CD14-positive monocyte (primary cell): ENCODE measurements around the gene NPAT. TPM values are rescaled to one million over a fixed set of nuclear protein-coding genes. Genes with fewer than 3 reads are reported as not detected.
A peak's percentile ranks its signal among the peaks of the same experiment; 100 is the strongest.

Source experiments
- DNase-seq, 3 donors: peaks; one replicate each; pipeline ENCODE4 v3.0.0-alpha.2; 2011 to 2022
- H2AFZ ChIP-seq: 2 replicates; pipeline ENCODE4 v1.6.0; 2012; ENCODE audit warnings: mild to moderate bottlenecking, low read depth, low read length, inconsistent platforms; ENCODE audit not compliant: insufficient read depth, poor library complexity, severe bottlenecking
- H3K27ac ChIP-seq, 2 donors: 1 replicate in 1 of 2; 2 replicates in 1 of 2; pipeline ENCODE4 v1.5.1; 2012 to 2013; ENCODE audit warnings: low read length in 2 of 2, control low read depth in 1 of 2, inconsistent platforms in 1 of 2, low read depth in 1 of 2, mild to moderate bottlenecking in 1 of 2
- H3K27me3 ChIP-seq, 2 donors: one replicate each; pipeline versions ENCODE4 v1.6.0 to v1.6.1; 2011 to 2013; ENCODE audit warnings: low read length in 2 of 2; ENCODE audit not compliant: control insufficient read depth in 2 of 2, insufficient read depth in 2 of 2
- H3K36me3 ChIP-seq, 2 donors: replicated peaks in 1 of 2; 1 replicate in 1 of 2; 2 replicates in 1 of 2; pipeline versions ENCODE4 v1.5.1 to v1.6.1; 2012 to 2013; ENCODE audit warnings: low read length in 2 of 2, control low read depth in 1 of 2, inconsistent platforms in 1 of 2, mild to moderate bottlenecking in 1 of 2; ENCODE audit not compliant: insufficient read depth in 2 of 2, control insufficient read depth in 1 of 2
- H3K4me1 ChIP-seq, 2 donors: 1 replicate in 1 of 2; 2 replicates in 1 of 2; pipeline versions ENCODE4 v1.5.1 to v1.6.1; 2012 to 2013; ENCODE audit warnings: low read length in 2 of 2, control low read depth in 1 of 2, inconsistent platforms in 1 of 2, mild to moderate bottlenecking in 1 of 2, moderate library complexity in 1 of 2; ENCODE audit not compliant: insufficient read depth in 2 of 2, control insufficient read depth in 1 of 2
- H3K4me2 ChIP-seq: replicated peaks from 2 replicates; pipeline ENCODE3; 2012; ENCODE audit warnings: low read length, moderate library complexity, mild to moderate bottlenecking; ENCODE audit not compliant: poor library complexity, severe bottlenecking; ENCODE audit errors: extremely low read depth
- H3K4me3 ChIP-seq, 3 experiments: fragments of 200-600 bp in 1 of 3; sonication (generic) in 1 of 3; replicated peaks in 1 of 3; 1 replicate in 2 of 3; 2 replicates in 1 of 3; pipeline ENCODE4 v1.5.1; 2011 to 2013; ENCODE audit warnings: low read length in 3 of 3, mild to moderate bottlenecking in 3 of 3, control low read depth in 2 of 3, low read depth in 2 of 3, inconsistent platforms in 1 of 3, moderate library complexity in 1 of 3
- H3K79me2 ChIP-seq: 2 replicates; pipeline ENCODE4 v1.6.0; 2012; ENCODE audit warnings: mild to moderate bottlenecking, control low read depth, inconsistent platforms, low read length, moderate library complexity; ENCODE audit not compliant: insufficient read depth
- H3K9ac ChIP-seq: 2 replicates; pipeline ENCODE4 v1.6.0; 2017; ENCODE audit warnings: low read length, mild to moderate bottlenecking; ENCODE audit not compliant: insufficient read depth, poor library complexity, severe bottlenecking
- H3K9me3 ChIP-seq, 2 donors: replicated peaks in 1 of 2; 1 replicate in 1 of 2; 2 replicates in 1 of 2; pipeline versions ENCODE4 v1.5.1 to v1.6.1; 2012 to 2013; ENCODE audit warnings: low read length in 2 of 2, control low read depth in 1 of 2; ENCODE audit not compliant: control insufficient read depth in 1 of 2, insufficient read depth in 1 of 2
- H4K20me1 ChIP-seq: 2 replicates; pipeline ENCODE4 v1.6.0; 2012; ENCODE audit warnings: mild to moderate bottlenecking, low read length, control low read depth, moderate library complexity; ENCODE audit not compliant: insufficient read depth
- H3K27ac Mint-ChIP-seq, 7 donors: one replicate each; pipeline ENCODE4 v1.8.0; 2020; ENCODE audit warnings: mild to moderate bottlenecking in 7 of 7, mixed read lengths in 7 of 7, moderate library complexity in 6 of 7, inconsistent platforms in 2 of 7
- H3K27me3 Mint-ChIP-seq, 3 donors: one replicate each; pipeline ENCODE4 v1.8.0; 2021 to 2022; ENCODE audit warnings: low read depth in 3 of 3, mild to moderate bottlenecking in 3 of 3, mixed read lengths in 3 of 3, moderate library complexity in 3 of 3, inconsistent platforms in 1 of 3
- H3K36me3 Mint-ChIP-seq, 2 donors: one replicate each; pipeline ENCODE4 v1.8.0; 2020; ENCODE audit warnings: mixed read lengths in 2 of 2, inconsistent platforms in 1 of 2, mild to moderate bottlenecking in 1 of 2
- H3K4me1 Mint-ChIP-seq: one replicate; pipeline ENCODE4 v1.8.0; 2020; ENCODE audit warnings: mild to moderate bottlenecking, mixed read lengths
- H3K4me3 Mint-ChIP-seq, 2 donors: one replicate each; pipeline ENCODE4 v1.8.0; 2020; ENCODE audit warnings: mild to moderate bottlenecking in 2 of 2, mixed read lengths in 2 of 2, moderate library complexity in 1 of 2
- H3K9me3 Mint-ChIP-seq, 7 donors: one replicate each; pipeline ENCODE4 v1.8.0; 2020 to 2022; ENCODE audit warnings: mixed read lengths in 7 of 7, mild to moderate bottlenecking in 6 of 7, moderate library complexity in 6 of 7, inconsistent platforms in 2 of 7
- WGBS: methylation state at CpG from one replicate; pipeline ENCODE4 v1.1.5; 2013; ENCODE audit warnings: missing lambda C conversion rate; ENCODE audit not compliant: insufficient coverage; 5-methylcytosine and 5-hydroxymethylcytosine counted together
- intact Hi-C, 2 donors: fragments of 100-400 bp; cut with micrococcal nuclease; formaldehyde crosslinking; loops; one replicate each; pipeline versions ENCODE4 v1.15.0 to v1.15.1; 2023
- polyA plus RNA-seq, 3 donors: library from polyadenylated mRNA; depleted of rRNA in 1 of 3; unstranded in 2 of 3; stranded (reverse) in 1 of 3; fragments of 300-500 nt in 2 of 3; fragments of >200 nt in 1 of 3; fragmentation: Illumina TruSeq in 2 of 3; gene quantifications; 1 replicate in 2 of 3; 2 replicates in 1 of 3; pipeline ENCODE4 v1.2.3, GENCODE V29; 2012 to 2021
- small RNA-seq: library from RNA; depleted of rRNA; stranded (forward); fragments of <200 nt; gene quantifications from one replicate; pipeline ENCODE3, GENCODE V24; 2012; ENCODE audit warnings: low read depth; ENCODE audit not compliant: insufficient read length
- TF ChIP-seq, protein P1 (sequence below): fragments of 200-600 bp; IDR thresholded peaks from one replicate; pipeline ENCODE4 v1.8.0; 2022; ENCODE audit warnings: antibody characterized with exemption, mild to moderate bottlenecking

The NPAT gene
- polyA plus RNA-seq, 3 donors: 3.7 to 5.0 (median 4.1) TPM

DNA sequence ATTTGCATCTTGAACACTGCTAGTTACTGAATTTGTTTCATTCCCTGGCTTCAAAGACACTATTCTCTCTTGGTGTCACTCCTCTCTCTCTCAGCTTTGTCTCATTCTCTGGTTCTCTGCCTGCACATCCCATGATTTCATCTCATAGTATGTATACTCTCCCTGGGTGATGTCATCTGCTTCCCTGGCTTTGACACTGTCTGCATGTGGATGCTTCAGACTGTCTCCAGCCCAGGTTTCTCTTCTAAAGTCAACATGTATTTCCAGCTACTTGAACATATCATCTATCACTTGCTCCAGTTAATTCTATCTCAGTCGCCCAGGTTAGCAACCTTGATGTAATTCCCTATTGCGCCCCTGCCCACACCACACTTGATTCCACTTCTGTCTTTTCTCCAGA, 110.4 kb downstream of the NPAT start:
- peaks cover 0 to 3% (median 0%) of the 10 kb centered on the region in 3 donors for H3K27me3 Mint-ChIP-seq
- H3K9ac ChIP-seq: no peak overlapping the region
- TF ChIP-seq, protein P1, sequence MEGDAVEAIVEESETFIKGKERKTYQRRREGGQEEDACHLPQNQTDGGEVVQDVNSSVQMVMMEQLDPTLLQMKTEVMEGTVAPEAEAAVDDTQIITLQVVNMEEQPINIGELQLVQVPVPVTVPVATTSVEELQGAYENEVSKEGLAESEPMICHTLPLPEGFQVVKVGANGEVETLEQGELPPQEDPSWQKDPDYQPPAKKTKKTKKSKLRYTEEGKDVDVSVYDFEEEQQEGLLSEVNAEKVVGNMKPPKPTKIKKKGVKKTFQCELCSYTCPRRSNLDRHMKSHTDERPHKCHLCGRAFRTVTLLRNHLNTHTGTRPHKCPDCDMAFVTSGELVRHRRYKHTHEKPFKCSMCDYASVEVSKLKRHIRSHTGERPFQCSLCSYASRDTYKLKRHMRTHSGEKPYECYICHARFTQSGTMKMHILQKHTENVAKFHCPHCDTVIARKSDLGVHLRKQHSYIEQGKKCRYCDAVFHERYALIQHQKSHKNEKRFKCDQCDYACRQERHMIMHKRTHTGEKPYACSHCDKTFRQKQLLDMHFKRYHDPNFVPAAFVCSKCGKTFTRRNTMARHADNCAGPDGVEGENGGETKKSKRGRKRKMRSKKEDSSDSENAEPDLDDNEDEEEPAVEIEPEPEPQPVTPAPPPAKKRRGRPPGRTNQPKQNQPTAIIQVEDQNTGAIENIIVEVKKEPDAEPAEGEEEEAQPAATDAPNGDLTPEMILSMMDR: no peak
- no peak overlapping the region for H3K27ac ChIP-seq
- no peak overlapping the region for H3K4me3 ChIP-seq
- H3K79me2 ChIP-seq: no peaks in the 10 kb centered on the region
- no peaks in the 10 kb centered on the region for H3K4me1 Mint-ChIP-seq
- 100% methylated on average over 2 of the region's 2 CpGs for WGBS
- no peak for DNase-seq
- no peak overlapping the region for H2AFZ ChIP-seq
- no peaks in the 10 kb centered on the region for H3K27me3 ChIP-seq
- H3K4me3 Mint-ChIP-seq: no peak overlapping the region
- no peaks in the 10 kb centered on the region for H4K20me1 ChIP-seq
- H3K4me2 ChIP-seq: no peak overlapping the region
- H3K9me3 ChIP-seq: no peaks in the 10 kb centered on the region
- no peaks in the 10 kb centered on the region for H3K9me3 Mint-ChIP-seq
- no peaks in the 10 kb centered on the region for H3K4me1 ChIP-seq
- peak overlapping the region in 1 of 7 donors; percentile 11 for H3K27ac Mint-ChIP-seq
- peaks cover 0 to 18% of the 10 kb centered on the region in 2 donors for H3K36me3 Mint-ChIP-seq
- intact Hi-C loops: loop anchor here in 1 of 2 donors (10.0 kb wide), 1 partner anchor 543 kb away; no protein-coding TSS in a partner anchor
- H3K36me3 ChIP-seq: peaks cover 3 to 15% of the 10 kb centered on the region in 2 donors

DNA sequence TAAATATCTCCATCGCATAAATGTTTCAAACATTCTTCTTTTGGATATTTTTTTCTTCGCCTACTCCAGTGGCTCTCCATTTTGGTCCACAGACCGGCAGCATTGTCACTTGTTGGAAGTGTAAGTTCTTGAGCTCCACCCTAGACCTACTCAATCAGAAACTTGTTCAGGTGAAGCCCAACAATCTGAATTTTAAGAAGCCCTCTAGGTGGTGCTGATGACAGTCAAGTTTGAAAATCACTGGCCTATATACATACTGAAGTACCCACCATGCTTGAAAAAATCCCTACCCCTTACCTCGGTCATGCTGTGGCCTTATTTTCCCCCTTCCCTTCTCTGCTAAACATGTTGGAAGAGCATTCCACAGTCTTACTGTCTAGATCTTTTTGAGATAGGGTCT, 111.3 kb downstream of the NPAT start:
- Histone ChIP-seq H2AFZ (no peak overlapping the region), H4K20me1 (no peaks in the 10 kb centered on the region), H3K4me2 (no peak overlapping the region), H3K79me2 (no peaks in the 10 kb centered on the region), H3K27ac (no peak overlapping the region), H3K27me3 (no peaks in the 10 kb centered on the region), H3K9me3 (no peaks in the 10 kb centered on the region), H3K4me3 (no peak overlapping the region), H3K4me1 (no peaks in the 10 kb centered on the region), H3K9ac (no peak overlapping the region), H3K36me3 (peaks cover 3 to 15% of the 10 kb centered on the region in 2 donors)
- TF ChIP-seq, protein P1: no peak
- no peak overlapping the region for H3K4me3 Mint-ChIP-seq
- no peaks in the 10 kb centered on the region for H3K9me3 Mint-ChIP-seq
- H3K27ac Mint-ChIP-seq: no peak overlapping the region
- intact Hi-C loops: loop anchor here in 1 of 2 donors (10.0 kb wide), 1 partner anchor 544 kb away; no protein-coding TSS in a partner anchor
- no peak for DNase-seq
- peaks cover under 1 to 21% of the 10 kb centered on the region in 2 donors for H3K36me3 Mint-ChIP-seq
- no peaks in the 10 kb centered on the region for H3K4me1 Mint-ChIP-seq
- WGBS: no CpG with 5 or more reads among the region's 4 CpGs
- H3K27me3 Mint-ChIP-seq: peaks cover 0 to under 1% (median 0%) of the 10 kb centered on the region in 3 donors

Small RNA genes within 50 kb of the gene (small RNA-seq; reads per million reads assigned to genes)
- gene RF00019: not detected

Other genes with a start within 250 kb of the NPAT start
- gene CUL5, start 213.7 kb downstream of the NPAT start, polyA plus RNA-seq: 10 to 100 TPM; 24.7 to 37.8 (median 36.7) TPM
- 10 to 100 TPM; 13.6 to 24.1 (median 22.3) TPM for gene ACAT1, start 101.1 kb downstream of the NPAT start, polyA plus RNA-seq
- 10 to 100 TPM; 13.2 to 56.7 (median 21.4) TPM for gene ATM, start 429 bp upstream of the NPAT start, polyA plus RNA-seq
- not detected for gene C11orf65, start 244.9 kb upstream of the NPAT start, polyA plus RNA-seq